ENCODE results near the gene HTR2B.
A peak's percentile ranks its signal among the peaks of the same experiment; 100 is the strongest.

HTR2B gene

DNA sequence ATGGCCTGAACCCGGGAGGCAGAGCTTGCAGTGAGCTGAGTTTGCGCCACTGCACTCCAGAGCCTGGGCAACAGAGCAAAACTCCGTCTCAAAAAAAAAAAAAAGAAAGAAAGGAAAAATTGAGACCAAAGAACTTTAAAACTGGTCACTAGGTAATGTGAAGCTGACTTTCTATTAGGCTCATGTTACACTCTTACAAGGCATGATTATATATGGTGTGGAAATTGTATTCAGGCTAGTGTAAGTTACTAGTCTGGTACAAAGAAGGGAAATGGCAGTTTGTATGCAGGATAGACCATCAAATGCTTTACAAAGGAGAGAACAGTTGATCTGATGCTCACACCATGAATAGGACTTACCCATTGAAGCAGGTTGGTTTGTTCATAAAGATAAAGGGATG is 38.2 kb upstream of the HTR2B start:
- H3K36me3 ChIP-seq (ENCODE audit: control insufficient read depth in 1 of 2, insufficient read depth in 2 of 2, low read length in 2 of 2) = peaks cover 7 to 12% of the 10 kb centered on the region in 2 experiments
- no peaks in the 10 kb centered on the region for H3K79me1 ChIP-seq (ENCODE audit: low read length)
- no peak overlapping the region for H3K14ac ChIP-seq (ENCODE audit: low read length)
- no peak overlapping the region for H3K4ac ChIP-seq (ENCODE audit: low read depth, low read length)
- no peak overlapping the region for H2AK5ac ChIP-seq (ENCODE audit: low read length)
- no peak overlapping the region for H2BK120ac ChIP-seq (ENCODE audit: insufficient read depth, low read length, poor library complexity)
- no peak overlapping the region for H3K27ac ChIP-seq (ENCODE audit: low read depth, low read length)
- no peaks in the 10 kb centered on the region for H3K27me3 ChIP-seq (ENCODE audit: insufficient read depth, low read length)
- H3K9me3 ChIP-seq (ENCODE audit: insufficient read depth, low read depth, low read length) = no peaks in the 10 kb centered on the region
- H3K4me2 ChIP-seq (ENCODE audit: low read length) = no peak overlapping the region
- no peak overlapping the region for H3K18ac ChIP-seq (ENCODE audit: low read length)
- no peak overlapping the region for H3K23ac ChIP-seq (ENCODE audit: low read length)
- H2AFZ ChIP-seq (ENCODE audit: insufficient read depth, low read length, poor library complexity) = no peak overlapping the region
- H3K9ac ChIP-seq (ENCODE audit: low read length) = no peak overlapping the region
- no peak overlapping the region for H2BK12ac ChIP-seq (ENCODE audit: low read length)
- no CpG with 5 or more reads among the region's 3 CpGs for WGBS (ENCODE audit: extremely low coverage, insufficient coverage, insufficient read length)
- H2BK5ac ChIP-seq (ENCODE audit: low read depth, low read length, poor library complexity) = no peak overlapping the region
- H4K12ac ChIP-seq (ENCODE audit: low read depth, low read length) = no peak overlapping the region
- peaks cover 1 to 2% of the 10 kb centered on the region in 2 experiments for H3K4me1 ChIP-seq (ENCODE audit: control insufficient read depth in 1 of 2, insufficient read depth in 2 of 2, low read length in 2 of 2)
- no peak overlapping the region for H3K4me3 ChIP-seq (ENCODE audit: low read depth, low read length)
- no peak overlapping the region for H4K91ac ChIP-seq (ENCODE audit: low read depth, low read length)
- H4K8ac ChIP-seq (ENCODE audit: low read depth, low read length) = no peak overlapping the region
- DNase-seq = no peak
- H3K79me2 ChIP-seq (ENCODE audit: control insufficient read depth, insufficient read depth, low read length, poor library complexity) = no peaks in the 10 kb centered on the region

DNA sequence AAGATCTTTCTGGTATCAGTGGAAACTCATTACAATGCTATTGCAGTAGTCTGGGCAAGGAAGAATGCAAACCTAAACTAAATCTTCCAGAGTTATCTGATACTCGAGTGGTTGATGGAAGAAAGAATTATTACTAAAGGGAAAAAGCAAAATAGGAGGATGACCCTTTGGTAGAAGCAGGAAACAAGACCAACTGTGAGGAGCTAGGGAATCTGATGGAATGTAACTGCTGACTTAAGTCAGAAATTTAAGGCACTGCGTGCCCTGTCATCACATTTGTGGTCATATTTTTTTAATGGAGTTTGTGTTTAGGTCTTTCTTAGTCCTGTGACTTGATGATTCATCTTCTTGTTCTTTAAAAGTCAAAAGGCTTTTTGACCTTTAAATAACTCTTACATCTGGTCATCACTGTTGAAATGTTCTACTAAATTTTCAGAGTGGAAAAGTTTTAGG is 37.1 kb upstream of the HTR2B start:
- Histone ChIP-seq H4K12ac (ENCODE audit: low read depth, low read length) (no peak overlapping the region), H3K23ac (ENCODE audit: low read length) (no peak overlapping the region), H3K27ac (ENCODE audit: low read depth, low read length) (peak overlapping the region; percentile 47), H2BK5ac (ENCODE audit: low read depth, low read length, poor library complexity) (no peak overlapping the region), H3K36me3 (ENCODE audit: control insufficient read depth in 1 of 2, insufficient read depth in 2 of 2, low read length in 2 of 2) (peaks cover 7 to 9% of the 10 kb centered on the region in 2 experiments), H3K79me1 (ENCODE audit: low read length) (no peaks in the 10 kb centered on the region), H4K8ac (ENCODE audit: low read depth, low read length) (no peak overlapping the region), H3K27me3 (ENCODE audit: insufficient read depth, low read length) (no peaks in the 10 kb centered on the region), H2BK120ac (ENCODE audit: insufficient read depth, low read length, poor library complexity) (no peak overlapping the region), H3K9ac (ENCODE audit: low read length) (no peak overlapping the region), H3K4ac (ENCODE audit: low read depth, low read length) (no peak overlapping the region), H4K91ac (ENCODE audit: low read depth, low read length) (no peak overlapping the region), H3K4me3 (ENCODE audit: low read depth, low read length) (no peak overlapping the region), H2AK5ac (ENCODE audit: low read length) (no peak overlapping the region), H3K9me3 (ENCODE audit: insufficient read depth, low read depth, low read length) (no peaks in the 10 kb centered on the region), H3K4me1 (ENCODE audit: control insufficient read depth in 1 of 2, insufficient read depth in 2 of 2, low read length in 2 of 2) (peaks cover 1 to 2% of the 10 kb centered on the region in 2 experiments), H3K14ac (ENCODE audit: low read length) (no peak overlapping the region), H3K4me2 (ENCODE audit: low read length) (no peak overlapping the region), H2AFZ (ENCODE audit: insufficient read depth, low read length, poor library complexity) (no peak overlapping the region), H3K79me2 (ENCODE audit: control insufficient read depth, insufficient read depth, low read length, poor library complexity) (no peaks in the 10 kb centered on the region), H2BK12ac (ENCODE audit: low read length) (no peak overlapping the region), H3K18ac (ENCODE audit: low read length) (no peak overlapping the region)
- peak in 1 of 2 donors; percentile 43 for DNase-seq
- no CpG with 5 or more reads among the region's 2 CpGs for WGBS (ENCODE audit: extremely low coverage, insufficient coverage, insufficient read length)

- WGBS (ENCODE audit: extremely low coverage, insufficient coverage, insufficient read length) = no CpG with 5 or more reads among the region's 7 CpGs
- H3K9ac ChIP-seq (ENCODE audit: low read length) = no peak overlapping the region
- H3K14ac ChIP-seq (ENCODE audit: low read length) = no peak overlapping the region
Measured at GRCh38 chr2:231161252-231161839, 36.5 kb upstream of the HTR2B start.

DNA sequence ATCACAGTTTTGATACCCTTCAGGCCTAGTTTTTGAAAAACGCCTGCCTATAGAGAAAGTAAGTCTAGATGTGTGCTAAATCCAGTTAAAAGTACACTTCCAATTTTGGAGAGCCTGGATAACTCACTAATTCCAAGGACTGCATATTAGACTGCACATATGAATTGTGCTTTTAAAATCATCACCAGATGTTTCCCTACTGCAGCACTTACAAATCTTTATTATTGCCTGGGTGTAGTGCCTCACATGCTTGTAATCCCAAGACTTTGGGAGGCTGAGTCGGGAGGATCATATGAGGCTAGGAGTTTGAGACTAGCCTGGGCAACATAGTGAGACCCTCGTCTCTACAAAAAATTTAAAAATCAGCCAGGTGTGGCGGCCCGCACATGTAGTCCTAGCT is 35.9 kb upstream of the HTR2B start:
- no peak overlapping the region for H4K91ac ChIP-seq (ENCODE audit: low read depth, low read length)
- no peak overlapping the region for H2BK5ac ChIP-seq (ENCODE audit: low read depth, low read length, poor library complexity)
- H3K23ac ChIP-seq (ENCODE audit: low read length) = no peak overlapping the region
- no peaks in the 10 kb centered on the region for H3K79me2 ChIP-seq (ENCODE audit: control insufficient read depth, insufficient read depth, low read length, poor library complexity)
- H2BK120ac ChIP-seq (ENCODE audit: insufficient read depth, low read length, poor library complexity) = no peak overlapping the region
- peaks cover 5 to 9% of the 10 kb centered on the region in 2 experiments for H3K36me3 ChIP-seq (ENCODE audit: control insufficient read depth in 1 of 2, insufficient read depth in 2 of 2, low read length in 2 of 2)
- no peak overlapping the region for H4K8ac ChIP-seq (ENCODE audit: low read depth, low read length)
- no peak overlapping the region for H3K4ac ChIP-seq (ENCODE audit: low read depth, low read length)
- H3K9me3 ChIP-seq (ENCODE audit: insufficient read depth, low read depth, low read length) = no peaks in the 10 kb centered on the region
- DNase-seq = no peak
- no CpG with 5 or more reads among the region's 5 CpGs for whole genome bisulfite sequencing (ENCODE audit: extremely low coverage, insufficient coverage, insufficient read length)
- no peak overlapping the region for H2AK5ac ChIP-seq (ENCODE audit: low read length)
- no peak overlapping the region for H3K27ac ChIP-seq (ENCODE audit: low read depth, low read length)
- H2BK12ac ChIP-seq (ENCODE audit: low read length) = no peak overlapping the region
- no peak overlapping the region for H2AFZ ChIP-seq (ENCODE audit: insufficient read depth, low read length, poor library complexity)
- H3K4me3 ChIP-seq (ENCODE audit: low read depth, low read length) = no peak overlapping the region
- H4K12ac ChIP-seq (ENCODE audit: low read depth, low read length) = no peak overlapping the region
- peaks cover 1 to 2% of the 10 kb centered on the region in 2 experiments for H3K4me1 ChIP-seq (ENCODE audit: control insufficient read depth in 1 of 2, insufficient read depth in 2 of 2, low read length in 2 of 2)
- H3K9ac ChIP-seq (ENCODE audit: low read length) = no peak overlapping the region
- no peak overlapping the region for H3K4me2 ChIP-seq (ENCODE audit: low read length)
- H3K14ac ChIP-seq (ENCODE audit: low read length) = no peak overlapping the region
- no peak overlapping the region for H3K18ac ChIP-seq (ENCODE audit: low read length)
- no peaks in the 10 kb centered on the region for H3K79me1 ChIP-seq (ENCODE audit: low read length)
- H3K27me3 ChIP-seq (ENCODE audit: insufficient read depth, low read length) = no peaks in the 10 kb centered on the region

More at GRCh38 chr2:231161252-231161839, 36.5 kb upstream of the HTR2B start:
- Histone ChIP-seq H3K9me3 (ENCODE audit: insufficient read depth, low read depth, low read length) (no peaks in the 10 kb centered on the region), H2BK120ac (ENCODE audit: insufficient read depth, low read length, poor library complexity) (no peak overlapping the region), H3K36me3 (ENCODE audit: control insufficient read depth in 1 of 2, insufficient read depth in 2 of 2, low read length in 2 of 2) (peaks cover 7 to 9% of the 10 kb centered on the region in 2 experiments), H2AFZ (ENCODE audit: insufficient read depth, low read length, poor library complexity) (no peak overlapping the region), H3K4me2 (ENCODE audit: low read length) (no peak overlapping the region), H2BK5ac (ENCODE audit: low read depth, low read length, poor library complexity) (no peak overlapping the region), H3K23ac (ENCODE audit: low read length) (no peak overlapping the region), H2AK5ac (ENCODE audit: low read length) (no peak overlapping the region), H4K12ac (ENCODE audit: low read depth, low read length) (no peak overlapping the region), H3K79me1 (ENCODE audit: low read length) (no peaks in the 10 kb centered on the region), H3K27ac (ENCODE audit: low read depth, low read length) (no peak overlapping the region), H3K4ac (ENCODE audit: low read depth, low read length) (no peak overlapping the region), H4K8ac (ENCODE audit: low read depth, low read length) (no peak overlapping the region), H3K79me2 (ENCODE audit: control insufficient read depth, insufficient read depth, low read length, poor library complexity) (no peaks in the 10 kb centered on the region), H4K91ac (ENCODE audit: low read depth, low read length) (no peak overlapping the region), H3K4me1 (ENCODE audit: control insufficient read depth in 1 of 2, insufficient read depth in 2 of 2, low read length in 2 of 2) (peaks cover 1 to 2% of the 10 kb centered on the region in 2 experiments), H3K4me3 (ENCODE audit: low read depth, low read length) (no peak overlapping the region), H2BK12ac (ENCODE audit: low read length) (no peak overlapping the region), H3K18ac (ENCODE audit: low read length) (no peak overlapping the region), H3K27me3 (ENCODE audit: insufficient read depth, low read length) (no peaks in the 10 kb centered on the region)
- DNase-seq = no peak
